Cardiac fibroblast (primary cell): ENCODE results near the gene STK32C.

ENCODE experiments used
- DNase-seq, 2 donors: peaks; one replicate each; pipeline versions ENCODE4 v3.0.0 to v3.0.0-alpha.2; 2010; ENCODE audit warnings: low read depth in 2 of 2
- H3K4me3 ChIP-seq, 2 donors: replicated peaks in 1 of 2; 1 replicate in 1 of 2; 2 replicates in 1 of 2; pipeline ENCODE4 v1.5.1; 2011; ENCODE audit warnings: low read depth in 2 of 2, low read length in 2 of 2, mild to moderate bottlenecking in 2 of 2, moderate library complexity in 1 of 2
- CTCF ChIP-seq: IDR thresholded peaks from one replicate; pipeline ENCODE4 v1.5.1; 2011; ENCODE audit warnings: low read depth, mild to moderate bottlenecking, low read length, inconsistent platforms

The STK32C gene

GRCh38 chr10:132265890-132266496, 41.8 kb downstream of the STK32C start:
- H3K4me3 ChIP-seq: no peak overlapping the region
- DNase-seq: peak in 1 of 2 donors; percentile 41
- no peak for TF ChIP-seq CTCF

- H3K4me3 ChIP-seq: no peak overlapping the region
- peak in 1 of 2 donors; percentile 41 for DNase-seq
- TF ChIP-seq CTCF: no peak
Measured at GRCh38 chr10:132264966-132265889, 42.5 kb downstream of the STK32C start.

GRCh38 chr10:132264306-132264950, 43.3 kb downstream of the STK32C start:
- no peak for TF ChIP-seq CTCF
- no peak for DNase-seq
- no peak overlapping the region for H3K4me3 ChIP-seq

- H3K4me3 ChIP-seq: no peak overlapping the region
- no peak for DNase-seq
- TF ChIP-seq CTCF: no peak
Measured at GRCh38 chr10:132263866-132264265, 43.9 kb downstream of the STK32C start.

GRCh38 chr10:132259702-132260482, 47.9 kb downstream of the STK32C start:
- DNase-seq: no peak
- no peak overlapping the region for H3K4me3 ChIP-seq
- TF ChIP-seq CTCF: no peak

GRCh38 chr10:132258423-132258822, 49.3 kb downstream of the STK32C start:
- H3K4me3 ChIP-seq: no peak overlapping the region
- DNase-seq: no peak
- TF ChIP-seq CTCF: no peak
